ENCODE data around the gene SLC36A2.
A peak's percentile ranks its signal among the peaks of the same experiment; 100 is the strongest.

Gene SLC36A2

DNA sequence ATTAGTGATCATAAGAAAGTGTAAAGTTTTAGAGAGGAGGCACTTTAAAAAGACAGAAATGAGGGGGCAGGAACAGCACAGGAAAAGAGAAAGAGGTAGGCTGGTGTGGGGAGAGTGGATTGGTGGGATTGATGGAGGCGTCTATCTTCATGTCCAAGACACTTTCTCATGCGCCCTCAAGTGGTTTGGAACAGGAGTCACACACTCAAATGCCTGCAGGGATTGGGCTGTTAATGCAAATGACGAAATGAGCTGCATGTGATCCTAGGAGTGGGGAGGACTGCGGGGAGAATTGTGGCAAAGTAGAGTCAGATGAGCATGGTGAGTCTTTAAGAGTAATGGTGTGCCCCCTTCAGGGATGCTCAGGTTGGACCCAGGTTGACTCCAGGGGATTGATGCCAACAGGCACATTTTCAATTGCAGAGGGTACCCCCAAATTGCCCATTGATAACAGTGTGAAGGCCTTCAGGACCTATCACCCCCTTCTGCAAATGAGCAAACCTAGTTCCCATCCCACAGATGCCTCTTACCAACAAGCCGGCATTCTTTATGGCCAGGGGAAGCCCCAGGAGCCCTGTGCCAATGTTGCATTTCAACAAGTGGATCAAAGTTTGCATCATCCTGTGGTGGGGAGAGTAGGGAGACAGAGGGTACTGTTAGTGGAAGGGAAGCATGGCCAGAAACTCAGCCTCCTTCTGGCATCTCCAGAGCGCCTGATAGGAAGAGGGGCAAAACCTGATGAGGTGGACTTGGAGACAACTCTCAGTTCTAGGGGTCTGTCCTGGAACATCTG is 49.1 kb downstream of the SLC36A2 start:
- H3K4me3 ChIP-seq (ENCODE audit: low read depth, low read length), result no peak overlapping the region
- TF ChIP-seq, protein P1, sequence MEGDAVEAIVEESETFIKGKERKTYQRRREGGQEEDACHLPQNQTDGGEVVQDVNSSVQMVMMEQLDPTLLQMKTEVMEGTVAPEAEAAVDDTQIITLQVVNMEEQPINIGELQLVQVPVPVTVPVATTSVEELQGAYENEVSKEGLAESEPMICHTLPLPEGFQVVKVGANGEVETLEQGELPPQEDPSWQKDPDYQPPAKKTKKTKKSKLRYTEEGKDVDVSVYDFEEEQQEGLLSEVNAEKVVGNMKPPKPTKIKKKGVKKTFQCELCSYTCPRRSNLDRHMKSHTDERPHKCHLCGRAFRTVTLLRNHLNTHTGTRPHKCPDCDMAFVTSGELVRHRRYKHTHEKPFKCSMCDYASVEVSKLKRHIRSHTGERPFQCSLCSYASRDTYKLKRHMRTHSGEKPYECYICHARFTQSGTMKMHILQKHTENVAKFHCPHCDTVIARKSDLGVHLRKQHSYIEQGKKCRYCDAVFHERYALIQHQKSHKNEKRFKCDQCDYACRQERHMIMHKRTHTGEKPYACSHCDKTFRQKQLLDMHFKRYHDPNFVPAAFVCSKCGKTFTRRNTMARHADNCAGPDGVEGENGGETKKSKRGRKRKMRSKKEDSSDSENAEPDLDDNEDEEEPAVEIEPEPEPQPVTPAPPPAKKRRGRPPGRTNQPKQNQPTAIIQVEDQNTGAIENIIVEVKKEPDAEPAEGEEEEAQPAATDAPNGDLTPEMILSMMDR (IDR thresholded peaks at IDR 0.05; ENCODE audit: control insufficient read depth, extremely low read depth, insufficient read depth), result peak; percentile 31; the same call in 1 of the 2 replicates
- DNase-seq (ENCODE audit: low read depth), result no peak

DNA sequence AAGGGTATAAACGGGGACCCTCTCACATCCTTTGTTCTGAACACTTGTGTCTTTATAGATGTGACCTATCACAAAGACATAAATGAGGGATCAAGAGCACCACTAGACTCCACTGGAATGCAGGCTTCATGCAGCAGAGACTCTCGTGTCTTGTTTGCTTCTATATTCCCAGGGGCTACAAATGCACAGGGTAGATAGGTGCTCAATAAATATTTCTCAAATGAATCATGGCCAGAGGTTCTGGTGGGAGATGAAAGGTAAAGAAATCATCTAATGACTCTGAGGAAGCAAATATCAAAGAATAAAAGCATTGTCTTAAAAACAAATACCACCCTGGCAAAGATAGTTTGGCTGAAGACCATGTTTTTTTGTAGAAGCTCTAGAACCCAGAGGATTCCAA is 50.4 kb downstream of the SLC36A2 start:
- DNase-seq (ENCODE audit: low read depth), result no peak
- TF ChIP-seq, protein P1 (IDR thresholded peaks at IDR 0.05; ENCODE audit: control insufficient read depth, extremely low read depth, insufficient read depth), result no peak
- H3K4me3 ChIP-seq (ENCODE audit: low read depth, low read length), result no peak overlapping the region

DNA sequence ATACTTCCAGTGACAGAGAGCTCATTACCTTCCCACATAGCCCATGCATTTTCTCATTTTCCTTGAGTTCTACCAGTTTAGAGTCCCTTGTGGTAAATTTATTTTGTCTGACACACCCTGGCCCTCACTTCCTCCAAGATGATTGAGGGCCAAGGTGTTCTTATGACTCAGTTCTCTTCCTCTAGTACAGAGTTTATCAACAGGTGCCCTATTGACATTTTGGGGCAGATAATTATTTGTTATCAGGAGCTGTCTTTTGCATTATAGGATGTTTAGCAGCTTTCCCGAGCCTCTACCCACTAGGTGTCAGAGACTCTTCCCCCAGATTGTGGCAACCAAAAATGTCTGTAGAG is 50.9 kb downstream of the SLC36A2 start:
- no peak for DNase-seq (ENCODE audit: low read depth)
- TF ChIP-seq, protein P1 (IDR thresholded peaks at IDR 0.05; ENCODE audit: control insufficient read depth, extremely low read depth, insufficient read depth), result no peak

DNA sequence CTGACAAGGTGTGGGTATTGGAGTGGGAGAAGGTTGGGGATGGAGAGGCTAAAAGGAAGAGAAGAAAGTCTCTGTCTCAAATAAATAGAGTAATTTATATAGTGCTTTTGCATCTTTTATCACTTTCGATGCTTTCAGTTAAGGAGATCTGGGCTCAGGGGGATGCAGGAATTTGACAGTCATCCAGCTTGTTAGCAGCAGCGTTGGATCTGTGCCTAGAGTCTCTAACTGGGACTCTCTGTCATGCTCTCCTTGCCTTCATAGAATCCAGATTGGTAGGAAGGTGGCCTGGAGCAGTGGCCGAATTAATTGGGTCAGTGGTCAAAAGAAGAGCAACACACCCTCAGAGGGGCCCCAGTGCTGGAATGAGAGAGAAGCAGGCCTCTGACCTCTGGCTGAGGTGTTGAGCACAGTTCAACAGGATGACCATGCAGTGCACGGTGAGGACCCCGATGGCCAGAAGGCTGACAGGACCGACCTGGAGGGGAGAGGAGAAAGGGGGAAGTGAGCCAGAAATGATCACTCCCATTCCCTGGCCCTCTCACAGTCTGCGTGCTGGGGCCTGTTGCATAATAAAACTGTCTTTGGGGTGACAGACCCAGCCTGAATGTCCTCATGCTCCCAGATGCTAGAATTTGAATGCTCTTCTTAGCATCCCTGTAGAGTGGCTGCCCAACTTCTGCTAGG is 51.4 kb downstream of the SLC36A2 start:
- no peak for DNase-seq (ENCODE audit: low read depth)
- H3K4me3 ChIP-seq (ENCODE audit: low read depth, low read length), result no peak overlapping the region
- TF ChIP-seq, protein P1 (IDR thresholded peaks at IDR 0.05; ENCODE audit: control insufficient read depth, extremely low read depth, insufficient read depth), result no peak

More for the DNA sequence above, 50.9 kb downstream of the SLC36A2 start:
- H3K4me3 ChIP-seq (ENCODE audit: low read depth, low read length), result no peak overlapping the region

DNA sequence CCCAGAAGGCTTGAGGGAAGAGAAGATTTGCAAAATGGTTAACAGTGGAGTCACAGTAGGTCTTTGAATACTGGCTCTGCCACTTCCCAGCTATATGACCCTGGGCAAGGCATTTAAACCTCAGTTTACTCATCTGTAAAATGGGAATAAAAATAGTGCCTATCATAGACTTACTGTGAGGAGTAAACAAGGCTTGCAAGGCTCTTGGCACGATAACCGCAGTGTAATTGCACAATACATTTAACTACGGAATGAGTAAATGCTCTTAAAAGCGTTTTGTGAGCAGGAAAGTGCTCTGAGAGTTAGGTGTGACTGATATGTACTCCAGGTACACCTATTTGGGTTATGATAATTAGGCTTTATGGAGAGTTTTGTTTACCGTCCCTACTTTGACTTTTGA is 52.2 kb downstream of the SLC36A2 start:
- no peak overlapping the region for H3K4me3 ChIP-seq (ENCODE audit: low read depth, low read length)
- TF ChIP-seq, protein P1 (IDR thresholded peaks at IDR 0.05; ENCODE audit: control insufficient read depth, extremely low read depth, insufficient read depth), result no peak
- peak; percentile 82 for DNase-seq (ENCODE audit: low read depth)

DNA sequence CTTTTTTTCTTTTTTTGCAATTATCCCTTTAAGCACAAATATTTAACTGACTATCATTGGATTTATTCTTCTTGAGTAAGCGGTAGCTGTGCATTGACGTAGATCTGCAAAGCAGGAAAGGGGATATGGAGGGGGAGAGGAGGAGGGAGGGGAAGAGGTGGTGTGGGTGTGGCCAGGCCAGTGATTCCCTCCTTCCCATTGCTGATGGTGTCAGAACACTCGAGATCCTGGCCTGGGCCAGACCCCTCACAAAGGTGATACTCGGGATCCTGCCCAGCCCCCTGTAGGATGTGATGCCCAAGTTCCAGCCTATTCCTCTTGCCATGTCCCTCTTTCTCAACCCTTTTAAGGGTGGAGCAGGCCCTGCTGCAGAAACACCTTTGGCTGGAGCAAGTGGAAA is 53.7 kb downstream of the SLC36A2 start:
- no peak overlapping the region for H3K4me3 ChIP-seq (ENCODE audit: low read depth, low read length)
- TF ChIP-seq, protein P1 (IDR thresholded peaks at IDR 0.05; ENCODE audit: control insufficient read depth, extremely low read depth, insufficient read depth), result no peak
- DNase-seq (ENCODE audit: low read depth), result no peak
